SK-N-SH (cell line): ENCODE measurements around the gene C12orf56. TPM values are rescaled to one million over a fixed set of nuclear protein-coding genes. Genes with fewer than 3 reads are reported as not detected.

ENCODE experiments used
- CTCF ChIA-PET: fragments of 300-600, 350-600 bp; formaldehyde crosslinking; extraction: SDS; loops from one replicate; lab custom pipeline; 2021; lab: Yijun Ruan, JAX
- POLR2A ChIA-PET: fragments of 350-600 bp; sonication (Branson Sonifier 250); formaldehyde crosslinking; extraction: SDS; loops from one replicate; lab custom pipeline; 2020; ENCODE audit warnings: antibody characterized with exemption, inconsistent platforms; lab: Yijun Ruan, JAX
- DNase-seq: peaks from one replicate; pipeline ENCODE4 v3.0.0; 2012
- H2AFZ ChIP-seq: fragments of 200-600 bp; sonication (generic); 2 replicates; pipeline ENCODE4 v1.8.1; 2016; ENCODE audit warnings: antibody characterized with exemption, mild to moderate bottlenecking, low read depth
- H3F3A ChIP-seq: fragments of 200-600 bp; sonication (generic); replicated peaks from 2 replicates; pipeline ENCODE3; 2016; ENCODE audit warnings: antibody characterized with exemption, mild to moderate bottlenecking; ENCODE audit not compliant: insufficient read depth
- H3K27ac ChIP-seq, 2 experiments: fragments of 200-500 bp in 1 of 2; fragments of 200-600 bp in 1 of 2; sonication (Bioruptor generic) in 1 of 2; sonication (generic), shearing (Covaris generic) in 1 of 2; 2 replicates each; pipeline versions ENCODE4 v1.5.1 to v1.6.1; 2014 to 2016; ENCODE audit warnings: low read depth in 2 of 2, inconsistent platforms in 1 of 2, low read length in 1 of 2, mild to moderate bottlenecking in 1 of 2, mixed read lengths in 1 of 2
- H3K27me3 ChIP-seq: fragments of 200-600 bp; sonication (generic), shearing (Covaris generic); 2 replicates; pipeline ENCODE4 v1.6.1; 2016; ENCODE audit warnings: mixed run types; ENCODE audit not compliant: insufficient read depth
- H3K36me3 ChIP-seq, 2 experiments: fragments of 200-500 bp in 1 of 2; fragments of 200-600 bp in 1 of 2; sonication (Bioruptor generic) in 1 of 2; sonication (generic) in 1 of 2; replicated peaks in 1 of 2; 2 replicates each; pipeline versions ENCODE3 to v1.5.1; 2014 to 2016; ENCODE audit warnings: low read length in 1 of 2, mild to moderate bottlenecking in 1 of 2; ENCODE audit not compliant: insufficient read depth in 2 of 2, control insufficient read depth in 1 of 2
- H3K4me1 ChIP-seq, 2 experiments: fragments of 200-500 bp in 1 of 2; fragments of 200-600 bp in 1 of 2; sonication (Bioruptor generic) in 1 of 2; sonication (generic), shearing (Covaris generic) in 1 of 2; 2 replicates each; pipeline versions ENCODE4 v1.5.1 to v1.6.1; 2014 to 2016; ENCODE audit warnings: low read depth in 1 of 2, low read length in 1 of 2, mixed run types in 1 of 2; ENCODE audit not compliant: insufficient read depth in 2 of 2, control insufficient read depth in 1 of 2
- H3K4me2 ChIP-seq: fragments of 200-600 bp; sonication (generic), shearing (Covaris generic); 2 replicates; pipeline ENCODE4 v1.6.1; 2017; ENCODE audit warnings: mixed run types
- H3K4me3 ChIP-seq, 2 experiments: fragments of 200-500 bp in 1 of 2; fragments of 200-600 bp in 1 of 2; sonication (Bioruptor generic) in 1 of 2; sonication (generic), shearing (Covaris generic) in 1 of 2; 2 replicates each; pipeline versions ENCODE4 v1.5.1 to v1.8.1; 2014 to 2016; ENCODE audit warnings: low read depth in 2 of 2, inconsistent platforms in 1 of 2, low read length in 1 of 2, mild to moderate bottlenecking in 1 of 2, mixed read lengths in 1 of 2, moderate library complexity in 1 of 2
- H3K79me2 ChIP-seq: fragments of 200-600 bp; sonication (generic); 2 replicates; pipeline ENCODE4 v1.8.1; 2017; ENCODE audit warnings: mild to moderate bottlenecking; ENCODE audit not compliant: insufficient read depth
- H3K9ac ChIP-seq: fragments of 200-600 bp; sonication (generic); 2 replicates; pipeline ENCODE4 v1.6.1; 2017; ENCODE audit warnings: mixed run types
- H3K9me2 ChIP-seq: fragments of 200-600 bp; sonication (generic); 2 replicates; pipeline ENCODE4 v1.6.1; 2017; ENCODE audit warnings: mixed run types
- H3K9me3 ChIP-seq: fragments of 200-600 bp; sonication (generic); 2 replicates; pipeline ENCODE4 v1.6.1; 2017; ENCODE audit warnings: mixed run types, mild to moderate bottlenecking, moderate library complexity
- H4K20me1 ChIP-seq: fragments of 200-600 bp; sonication (generic); 2 replicates; pipeline ENCODE4 v1.6.1; 2017; ENCODE audit warnings: mild to moderate bottlenecking, mixed run types; ENCODE audit not compliant: insufficient read depth
- CHD2 ChIP-seq: fragments of 150-350 bp; IDR thresholded peaks from 2 replicates; pipeline ENCODE4 v1.6.1; 2018; ENCODE audit warnings: low read length; ENCODE audit not compliant: partially characterized antibody
- EP300 ChIP-seq, 2 experiments: IDR thresholded peaks; 2 replicates each; pipeline versions ENCODE4 v1.4.0 to v1.6.1; 2012; ENCODE audit warnings: borderline replicate concordance in 1 of 2, low read depth in 1 of 2, low read length in 1 of 2
- EZH2phosphoT487 ChIP-seq: fragments of 200-600 bp; sonication (generic); IDR thresholded peaks from 2 replicates; pipeline ENCODE4 v1.6.1; 2017; ENCODE audit warnings: low read depth, mixed run types, mild to moderate bottlenecking, antibody characterized with exemption, moderate library complexity, borderline replicate concordance
- GABPA ChIP-seq: IDR thresholded peaks from 2 replicates; pipeline ENCODE4 v1.4.0; 2012; ENCODE audit warnings: low read depth, mild to moderate bottlenecking
- GATA2 ChIP-seq: sonication (generic); formaldehyde crosslinking; IDR thresholded peaks from 2 replicates; pipeline ENCODE4 v1.5.0; 2020; ENCODE audit warnings: mild to moderate bottlenecking, missing genetic modification reagents
- JUND ChIP-seq: IDR thresholded peaks from 2 replicates; pipeline ENCODE4 v1.4.0; 2012
- MEF2A ChIP-seq: IDR thresholded peaks from 2 replicates; pipeline ENCODE4 v1.4.0; 2012; ENCODE audit warnings: low read depth, borderline replicate concordance
- MXI1 ChIP-seq: IDR thresholded peaks from 2 replicates; pipeline ENCODE4 v1.6.1; 2012; ENCODE audit warnings: mild to moderate bottlenecking, low read depth, low read length, improper control_type of control experiment
- NRF1 ChIP-seq: IDR thresholded peaks from 2 replicates; pipeline ENCODE4 v1.6.1; 2012; ENCODE audit warnings: low read depth, mild to moderate bottlenecking, low read length
- RAD21 ChIP-seq: IDR thresholded peaks from 2 replicates; pipeline ENCODE4 v1.6.1; 2012; ENCODE audit warnings: mild to moderate bottlenecking, low read length
- RCOR1 ChIP-seq: fragments of 150-350 bp; IDR thresholded peaks from 2 replicates; pipeline ENCODE4 v1.6.1; 2017; ENCODE audit warnings: antibody characterized with exemption, low read length
- RFX5 ChIP-seq: IDR thresholded peaks from 2 replicates; pipeline ENCODE4 v1.6.1; 2012; ENCODE audit warnings: mild to moderate bottlenecking, improper control_type of control experiment, low read length
- TAF1 ChIP-seq: IDR thresholded peaks from 2 replicates; pipeline ENCODE4 v1.6.1; 2012; ENCODE audit warnings: low read depth, mild to moderate bottlenecking, low read length, moderate library complexity, borderline replicate concordance
- YY1 ChIP-seq: IDR thresholded peaks from 2 replicates; pipeline ENCODE4 v1.4.0; 2012; ENCODE audit warnings: low read depth, mild to moderate bottlenecking
- WGBS: methylation state at CpG from one replicate; pipeline ENCODE4 v1.1.6; 2017; ENCODE audit warnings: low lambda C conversion rate; 5-methylcytosine and 5-hydroxymethylcytosine counted together
- polyA plus RNA-seq, 3 experiments: library from polyadenylated mRNA; depleted of rRNA; stranded (reverse); fragments of >200 nt; gene quantifications; 2 replicates each; pipeline ENCODE4 v1.2.3, GENCODE V29; 2012
- TF ChIP-seq, protein P1 (sequence below): fragments of 150-350 bp; IDR thresholded peaks from 2 replicates; pipeline ENCODE4 v1.6.1; 2016; ENCODE audit warnings: mild to moderate bottlenecking, low read depth, low read length
- TF ChIP-seq, protein P2 (sequence below): fragments of 150-350 bp; IDR thresholded peaks from 2 replicates; pipeline ENCODE4 v1.6.1; 2017; ENCODE audit warnings: antibody characterized with exemption, low read length, low read depth, borderline replicate concordance
- TF ChIP-seq, protein P3 (sequence below): fragments of 200-600 bp; sonication (generic); IDR thresholded peaks from 2 replicates; pipeline ENCODE4 v1.6.1; 2017; ENCODE audit warnings: antibody characterized with exemption, mild to moderate bottlenecking, moderate library complexity

The C12orf56 gene
- polyA plus RNA-seq, 1 of the 3 experiments (the other 2 are of a cell fraction): not detected

DNA sequence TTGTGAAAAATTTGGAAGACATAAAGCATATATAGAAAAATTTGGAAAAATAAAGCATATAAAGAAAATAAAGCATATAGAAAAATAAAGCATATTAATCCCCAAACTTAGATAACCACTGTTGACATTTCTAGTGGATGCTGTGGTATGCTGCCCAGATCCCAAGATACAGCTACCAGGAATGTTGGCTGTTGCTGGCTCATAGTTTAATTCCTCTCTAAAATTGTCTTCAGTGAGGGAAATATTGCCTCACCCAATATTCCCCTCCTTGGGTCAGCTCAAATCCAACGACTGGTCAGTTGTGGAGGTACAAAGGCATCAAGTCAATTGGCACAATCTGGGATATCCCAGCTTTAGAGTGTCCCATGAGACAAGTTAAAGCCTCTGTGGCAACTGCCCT is 158.4 kb downstream of the C12orf56 start (continued):
- TF ChIP-seq, protein P1, sequence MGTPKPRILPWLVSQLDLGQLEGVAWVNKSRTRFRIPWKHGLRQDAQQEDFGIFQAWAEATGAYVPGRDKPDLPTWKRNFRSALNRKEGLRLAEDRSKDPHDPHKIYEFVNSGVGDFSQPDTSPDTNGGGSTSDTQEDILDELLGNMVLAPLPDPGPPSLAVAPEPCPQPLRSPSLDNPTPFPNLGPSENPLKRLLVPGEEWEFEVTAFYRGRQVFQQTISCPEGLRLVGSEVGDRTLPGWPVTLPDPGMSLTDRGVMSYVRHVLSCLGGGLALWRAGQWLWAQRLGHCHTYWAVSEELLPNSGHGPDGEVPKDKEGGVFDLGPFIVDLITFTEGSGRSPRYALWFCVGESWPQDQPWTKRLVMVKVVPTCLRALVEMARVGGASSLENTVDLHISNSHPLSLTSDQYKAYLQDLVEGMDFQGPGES: no peak
- TF ChIP-seq JUND: no peak

DNA sequence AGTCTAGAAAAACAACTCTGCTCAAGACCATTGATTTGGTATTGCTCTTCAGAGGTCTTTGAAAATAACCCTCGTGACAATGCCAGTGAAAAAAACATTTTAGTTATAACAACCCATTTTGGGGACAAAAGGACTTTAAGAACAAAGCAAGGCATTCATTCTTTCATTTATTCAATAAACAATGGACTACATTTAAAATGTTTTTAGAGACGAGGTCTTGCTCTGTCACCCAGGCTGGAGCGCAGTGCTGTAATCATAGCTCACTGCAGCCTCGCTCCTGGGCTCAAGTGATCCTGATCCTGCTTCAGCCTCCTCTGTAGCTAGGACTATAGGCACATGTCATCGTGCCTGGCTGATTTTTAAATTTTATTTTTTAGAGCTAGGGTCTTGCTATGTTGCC is 160.8 kb downstream of the C12orf56 start:
- H3K9ac ChIP-seq: no peak overlapping the region
- H3K9me3 ChIP-seq: no peaks in the 10 kb centered on the region
- WGBS: 76% methylated on average over 5 of the region's 5 CpGs
- DNase-seq: no peak
- POLR2A ChIA-PET: no interaction called here
- no peaks in the 10 kb centered on the region for H3K27me3 ChIP-seq
- H3K79me2 ChIP-seq: no peaks in the 10 kb centered on the region
- H3K9me2 ChIP-seq: no peaks in the 10 kb centered on the region
- H3K27ac ChIP-seq: no peak overlapping the region
- no peak overlapping the region for H3K4me2 ChIP-seq
- CTCF ChIA-PET: no interaction called here
- TF ChIP-seq RCOR1 (no peak), MXI1 (no peak), NRF1 (no peak), RFX5 (no peak), EP300 (IDR thresholded peaks at IDR 0.05; ENCODE audit: borderline replicate concordance in 1 of 2, low read depth in 1 of 2, low read length in 1 of 2) (no peak), YY1 (no peak), MEF2A (no peak), TAF1 (no peak), RAD21 (no peak), GABPA (no peak), JUND (no peak), EZH2phosphoT487 (no peak), GATA2 (CRISPR knock-in tag) (no peak), CHD2 (no peak)
- TF ChIP-seq, protein P2, sequence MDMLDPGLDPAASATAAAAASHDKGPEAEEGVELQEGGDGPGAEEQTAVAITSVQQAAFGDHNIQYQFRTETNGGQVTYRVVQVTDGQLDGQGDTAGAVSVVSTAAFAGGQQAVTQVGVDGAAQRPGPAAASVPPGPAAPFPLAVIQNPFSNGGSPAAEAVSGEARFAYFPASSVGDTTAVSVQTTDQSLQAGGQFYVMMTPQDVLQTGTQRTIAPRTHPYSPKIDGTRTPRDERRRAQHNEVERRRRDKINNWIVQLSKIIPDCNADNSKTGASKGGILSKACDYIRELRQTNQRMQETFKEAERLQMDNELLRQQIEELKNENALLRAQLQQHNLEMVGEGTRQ: no peak
- TF ChIP-seq, protein P1: no peak
- TF ChIP-seq, protein P3, sequence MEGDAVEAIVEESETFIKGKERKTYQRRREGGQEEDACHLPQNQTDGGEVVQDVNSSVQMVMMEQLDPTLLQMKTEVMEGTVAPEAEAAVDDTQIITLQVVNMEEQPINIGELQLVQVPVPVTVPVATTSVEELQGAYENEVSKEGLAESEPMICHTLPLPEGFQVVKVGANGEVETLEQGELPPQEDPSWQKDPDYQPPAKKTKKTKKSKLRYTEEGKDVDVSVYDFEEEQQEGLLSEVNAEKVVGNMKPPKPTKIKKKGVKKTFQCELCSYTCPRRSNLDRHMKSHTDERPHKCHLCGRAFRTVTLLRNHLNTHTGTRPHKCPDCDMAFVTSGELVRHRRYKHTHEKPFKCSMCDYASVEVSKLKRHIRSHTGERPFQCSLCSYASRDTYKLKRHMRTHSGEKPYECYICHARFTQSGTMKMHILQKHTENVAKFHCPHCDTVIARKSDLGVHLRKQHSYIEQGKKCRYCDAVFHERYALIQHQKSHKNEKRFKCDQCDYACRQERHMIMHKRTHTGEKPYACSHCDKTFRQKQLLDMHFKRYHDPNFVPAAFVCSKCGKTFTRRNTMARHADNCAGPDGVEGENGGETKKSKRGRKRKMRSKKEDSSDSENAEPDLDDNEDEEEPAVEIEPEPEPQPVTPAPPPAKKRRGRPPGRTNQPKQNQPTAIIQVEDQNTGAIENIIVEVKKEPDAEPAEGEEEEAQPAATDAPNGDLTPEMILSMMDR: no peak
- no peaks in the 10 kb centered on the region for H3K4me1 ChIP-seq
- H3K36me3 ChIP-seq: no peaks in the 10 kb centered on the region
- no peak overlapping the region for H2AFZ ChIP-seq
- H3K4me3 ChIP-seq: no peak overlapping the region
- H3F3A ChIP-seq: no peaks in the 10 kb centered on the region
- no peaks in the 10 kb centered on the region for H4K20me1 ChIP-seq
